OCI-LY7 (cell line): Measurements from ENCODE around the gene FOXI1. TPM values are rescaled to one million over a fixed set of nuclear protein-coding genes. Genes with fewer than 3 reads are reported as not detected.

Source experiments
- BruUV-seq: library from RNA; stranded (reverse); fragments of 400-500 nt; replicated peaks from 2 replicates; lab custom pipeline; 2021; lab: Mats Ljungman, UMichigan
- CTCF ChIA-PET: fragments of 300-600 bp; sonication (Branson Sonifier 250); formaldehyde crosslinking; loops from one replicate; lab custom pipeline; 2022; ENCODE audit warnings: antibody characterized with exemption; ENCODE audit not compliant: unreplicated experiment; lab: Charles Lee
- POLR2A ChIA-PET: fragments of 300-600 bp; sonication (Branson Sonifier 250); formaldehyde crosslinking; loops from one replicate; lab custom pipeline; 2022; ENCODE audit warnings: antibody characterized with exemption; lab: Charles Lee
- DNase-seq: peaks from one replicate; pipeline ENCODE4 v3.0.0-alpha.2; 2015; ENCODE audit warnings: low spot score
- H2AFZ ChIP-seq: fragments of 200-600 bp; sonication (generic), shearing (Covaris generic); 2 replicates; pipeline ENCODE4 v1.6.1; 2014; ENCODE audit warnings: mild to moderate bottlenecking, antibody characterized with exemption, low read length, moderate library complexity
- H3K27ac ChIP-seq: fragments of 200-600 bp; sonication (generic); 2 replicates; pipeline ENCODE4 v1.5.1; 2014; ENCODE audit warnings: mixed run types, low read depth, mild to moderate bottlenecking, moderate library complexity, low read length, inconsistent platforms; ENCODE audit not compliant: poor library complexity, severe bottlenecking
- H3K36me3 ChIP-seq: fragments of 200-600 bp; sonication (generic); 2 replicates; pipeline ENCODE4 v1.6.1; 2014; ENCODE audit warnings: mild to moderate bottlenecking, antibody characterized with exemption, low read length, moderate library complexity, mixed read lengths; ENCODE audit not compliant: insufficient read depth
- H3K4me1 ChIP-seq: fragments of 200-600 bp; sonication (generic); 2 replicates; pipeline ENCODE4 v1.5.1; 2014; ENCODE audit warnings: mild to moderate bottlenecking, low read length; ENCODE audit not compliant: insufficient read depth, poor library complexity, severe bottlenecking
- H3K4me2 ChIP-seq: fragments of 200-600 bp; sonication (generic); 2 replicates; pipeline ENCODE4 v1.6.1; 2014; ENCODE audit warnings: mild to moderate bottlenecking, low read length
- H3K4me3 ChIP-seq: fragments of 200-600 bp; sonication (generic); 2 replicates; pipeline ENCODE4 v1.5.1; 2014; ENCODE audit warnings: mild to moderate bottlenecking, low read depth, low read length; ENCODE audit not compliant: poor library complexity, severe bottlenecking
- H3K79me2 ChIP-seq: fragments of 200-600 bp; sonication (generic); 2 replicates; pipeline ENCODE4 v1.6.1; 2016; ENCODE audit warnings: low read depth, mild to moderate bottlenecking, low read length, moderate library complexity, mixed read lengths; ENCODE audit not compliant: insufficient read depth
- H3K9me2 ChIP-seq: fragments of 200-600 bp; sonication (generic); 2 replicates; pipeline ENCODE4 v1.6.1; 2016; ENCODE audit warnings: mild to moderate bottlenecking, low read length, mixed read lengths; ENCODE audit not compliant: insufficient read depth
- H3K9me3 ChIP-seq: fragments of 200-600 bp; sonication (generic); 2 replicates; pipeline ENCODE4 v1.6.1; 2014; ENCODE audit warnings: mild to moderate bottlenecking, mixed run types, low read length, mixed read lengths
- H4K20me1 ChIP-seq: fragments of 200-600 bp; sonication (generic); 2 replicates; pipeline ENCODE4 v1.6.1; 2014; ENCODE audit warnings: mild to moderate bottlenecking, antibody characterized with exemption, low read length, moderate library complexity, mixed read lengths; ENCODE audit not compliant: insufficient read depth
- CTCF ChIP-seq: fragments of 200-600 bp; sonication (generic); conservative IDR thresholded peaks from 2 replicates; pipeline ENCODE4 v1.5.1; 2014; ENCODE audit warnings: mild to moderate bottlenecking, antibody characterized with exemption, low read length, moderate library complexity, mixed read lengths
- EZH2phosphoT487 ChIP-seq: fragments of 200-600 bp; sonication (generic); IDR thresholded peaks from 2 replicates; pipeline ENCODE4 v1.6.1; 2018; ENCODE audit warnings: low read depth, borderline replicate concordance, mild to moderate bottlenecking, mixed run types, antibody characterized with exemption, low read length, moderate library complexity, mixed read lengths
- intact Hi-C: fragments of 100-400 bp; cut with micrococcal nuclease; formaldehyde crosslinking; loops from one replicate; pipeline ENCODE4 v1.10.0; 2022; ENCODE audit not compliant: unreplicated experiment
- total RNA-seq, 2 experiments: library from RNA; depleted of rRNA in 1 of 2; stranded (reverse); fragments of >200 nt in 1 of 2; shearing (Covaris generic) in 1 of 2; gene quantifications; 2 replicates each; pipeline ENCODE4 v1.2.3, GENCODE V29; 2014 to 2022

The FOXI1 gene
- total RNA-seq, 2 experiments from 2014 or later, result not detected

GRCh38 chr5:170080786-170081445 is 24.8 kb upstream of the FOXI1 start:
- no peak for DNase-seq

GRCh38 chr5:170081616-170082015 is 24.1 kb upstream of the FOXI1 start:
- H3K27ac ChIP-seq, result no peak overlapping the region
- ChIA-PET POLR2A (no interaction called here), CTCF (no interaction called here)
- H3K9me2 ChIP-seq, result no peaks in the 10 kb centered on the region
- H4K20me1 ChIP-seq, result no peaks in the 10 kb centered on the region
- intact Hi-C loops, result no loop called here
- no peaks in the 10 kb centered on the region for H3K4me1 ChIP-seq
- H3K79me2 ChIP-seq, result no peaks in the 10 kb centered on the region
- DNase-seq, result no peak
- H3K4me3 ChIP-seq, result no peak overlapping the region
- no peak overlapping the region for H3K4me2 ChIP-seq
- H3K36me3 ChIP-seq, result peaks cover 94% of the 10 kb centered on the region
- BruUV-seq, result no TSS peak
- TF ChIP-seq CTCF, result no peak
- no peak for TF ChIP-seq EZH2phosphoT487
- H3K9me3 ChIP-seq, result no peaks in the 10 kb centered on the region
- no peak overlapping the region for H2AFZ ChIP-seq

More at GRCh38 chr5:170080786-170081445, 24.8 kb upstream of the FOXI1 start:
- Histone ChIP-seq H3K27ac (no peak overlapping the region), H3K36me3 (peaks cover 97% of the 10 kb centered on the region), H3K9me2 (no peaks in the 10 kb centered on the region), H3K4me3 (no peak overlapping the region), H3K4me1 (no peaks in the 10 kb centered on the region), H3K79me2 (no peaks in the 10 kb centered on the region), H4K20me1 (no peaks in the 10 kb centered on the region), H2AFZ (no peak overlapping the region), H3K4me2 (no peak overlapping the region), H3K9me3 (no peaks in the 10 kb centered on the region)
- intact Hi-C loops, result no loop called here
- ChIA-PET POLR2A (no interaction called here), CTCF (no interaction called here)
- TF ChIP-seq EZH2phosphoT487, result no peak
- TF ChIP-seq CTCF, result no peak
- no TSS peak for BruUV-seq

DNA sequence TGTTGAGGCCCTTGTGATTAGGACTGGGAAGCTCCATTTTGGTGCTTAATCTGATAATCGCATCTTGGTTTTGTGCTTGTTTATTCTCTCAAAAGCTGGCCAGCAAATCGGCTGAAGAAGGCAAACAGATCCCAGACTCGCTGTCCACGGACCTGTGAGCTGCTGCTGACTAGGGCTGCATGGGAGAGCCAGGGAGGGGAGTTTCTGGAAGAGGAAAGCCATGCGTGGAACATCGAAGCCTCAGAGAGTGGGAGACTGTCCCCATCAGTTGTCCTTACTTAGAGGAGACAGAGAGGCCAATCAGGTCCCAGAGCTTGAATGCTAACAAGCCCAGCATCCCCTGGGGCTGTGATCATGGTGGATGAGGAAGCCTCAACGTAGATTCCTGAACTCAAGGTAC is 23.0 kb upstream of the FOXI1 start:
- BruUV-seq, result no TSS peak
- H4K20me1 ChIP-seq, result no peaks in the 10 kb centered on the region
- H3K36me3 ChIP-seq, result peaks cover 88% of the 10 kb centered on the region
- no peak overlapping the region for H2AFZ ChIP-seq
- DNase-seq, result no peak
- H3K9me3 ChIP-seq, result no peaks in the 10 kb centered on the region
- no peak for TF ChIP-seq EZH2phosphoT487
- no peak for TF ChIP-seq CTCF
- H3K79me2 ChIP-seq, result no peaks in the 10 kb centered on the region
- intact Hi-C loops, result no loop called here
- no peaks in the 10 kb centered on the region for H3K4me1 ChIP-seq
- CTCF ChIA-PET, result no interaction called here
- no peak overlapping the region for H3K4me2 ChIP-seq
- H3K27ac ChIP-seq, result no peak overlapping the region
- no peaks in the 10 kb centered on the region for H3K9me2 ChIP-seq
- H3K4me3 ChIP-seq, result no peak overlapping the region
- POLR2A ChIA-PET, result interaction anchor here (0.6 kb wide), 1 partner anchor 17 kb away, joined by 3 read pairs; no protein-coding TSS in a partner anchor
